Measurements from ENCODE around the gene EXOC3L2. TPM values are rescaled to one million over a fixed set of nuclear protein-coding genes. Genes with fewer than 3 reads are reported as not detected.

Gene EXOC3L2
- total RNA-seq, 1 experiment from 2014 or later = 0.61 TPM

DNA sequence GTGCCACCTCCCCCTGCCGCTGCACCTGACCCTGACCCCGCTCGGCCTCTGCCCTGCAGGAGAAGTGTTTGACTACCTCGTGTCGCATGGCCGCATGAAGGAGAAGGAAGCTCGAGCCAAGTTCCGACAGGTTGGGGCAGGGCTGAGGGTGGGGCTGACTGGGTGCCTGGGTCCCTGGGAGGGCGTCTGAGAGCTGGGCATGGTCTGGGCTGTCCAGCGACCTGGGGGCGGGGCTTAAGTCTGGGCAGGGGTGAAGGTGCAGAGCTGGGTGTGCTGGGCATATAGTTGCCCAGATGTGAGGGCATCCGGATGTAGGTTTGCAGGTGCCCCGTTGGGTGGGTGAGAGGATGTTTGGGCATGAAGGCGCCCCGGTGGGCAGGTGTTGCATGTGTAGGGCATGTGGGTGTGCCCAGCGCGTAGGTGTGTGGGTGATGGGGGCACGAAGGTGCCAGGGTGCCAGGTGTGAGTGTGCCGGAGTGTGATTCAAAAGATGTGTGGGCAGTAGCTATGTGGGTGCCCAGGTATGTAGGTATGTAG, 19.6 kb upstream of the EXOC3L2 start:
- WGBS (ENCODE audit: extremely low coverage, insufficient read length, low lambda C conversion rate) = no CpG with 5 or more reads among the region's 19 CpGs
- H3K9me3 Mint-ChIP-seq = no peaks in the 10 kb centered on the region
- Histone ChIP-seq H4K5ac (ENCODE audit: insufficient read length, low read depth, low read length) (no peak overlapping the region), H3K79me1 (ENCODE audit: insufficient read depth, low read depth, low read length, poor library complexity, severe bottlenecking) (no peaks in the 10 kb centered on the region), H3K9me3 (ENCODE audit: control insufficient read depth, low read depth, low read length) (no peaks in the 10 kb centered on the region), H3T11ph (ENCODE audit: low read length) (no peak overlapping the region), H2BK20ac (ENCODE audit: low read depth, low read length, poor library complexity, severe bottlenecking) (no peak overlapping the region), H4K8ac (replicated peaks; ENCODE audit: insufficient read length, low read depth, low read length) (no peak overlapping the region), H3K9ac (ENCODE audit: extremely low read depth, insufficient read length, low read length) (no peak overlapping the region), H4K91ac (ENCODE audit: insufficient read length, low read depth, low read length) (no peak overlapping the region), H3K4me2 (ENCODE audit: insufficient read depth, insufficient read length, low read length) (no peak overlapping the region), H3K23me2 (ENCODE audit: insufficient read length, low read depth, low read length, poor library complexity, severe bottlenecking) (no peaks in the 10 kb centered on the region), H2BK5ac (ENCODE audit: insufficient read length, low read length) (no peak overlapping the region), H2AFZ (ENCODE audit: low read length) (no peak overlapping the region), H3K79me2 (ENCODE audit: insufficient read depth, low read length) (no peaks in the 10 kb centered on the region), H2BK15ac (ENCODE audit: low read depth, low read length) (no peak overlapping the region), H3K27me3 (ENCODE audit: insufficient read depth, low read length) (no peaks in the 10 kb centered on the region), H3K4ac (ENCODE audit: low read depth, low read length) (no peak overlapping the region), H4K20me1 (ENCODE audit: control insufficient read depth, insufficient read depth, insufficient read length) (peaks cover 8% of the 10 kb centered on the region), H3K4me1 (ENCODE audit: insufficient read depth, low read length) (no peaks in the 10 kb centered on the region), H2AK5ac (ENCODE audit: insufficient read length, low read length) (no peak overlapping the region), H3K56ac (ENCODE audit: insufficient read length, low read depth, low read length) (no peak overlapping the region), H2BK120ac (ENCODE audit: low read depth, low read length, poor library complexity, severe bottlenecking) (no peak overlapping the region), H2BK12ac (ENCODE audit: insufficient read length, low read depth, low read length) (no peak overlapping the region), H3K23ac (ENCODE audit: insufficient read length, low read depth, low read length) (no peak overlapping the region), H3K18ac (ENCODE audit: insufficient read length, low read depth, low read length) (no peak overlapping the region), H3K14ac (ENCODE audit: insufficient read depth, low read length) (no peak overlapping the region), H3K27ac (ENCODE audit: insufficient read length, low read depth, low read length) (no peak overlapping the region)
- H3K27ac Mint-ChIP-seq = peak overlapping the region in 1 of 3 experiments; percentile 68; a peak in 2 of 7 replicates
- peaks cover 1% of the 10 kb centered on the region for H3K27me3 Mint-ChIP-seq (ENCODE audit: low read depth)
- no peak for DNase-seq
- H3K4me1 Mint-ChIP-seq = no peaks in the 10 kb centered on the region
- peaks cover 0 to 27% (median 13%) of the 10 kb centered on the region in 3 experiments; a peak in 5 of 7 replicates for H3K36me3 Mint-ChIP-seq (ENCODE audit: insufficient read depth in 1 of 3, low read depth in 3 of 3)
- TF ChIP-seq, protein P1, sequence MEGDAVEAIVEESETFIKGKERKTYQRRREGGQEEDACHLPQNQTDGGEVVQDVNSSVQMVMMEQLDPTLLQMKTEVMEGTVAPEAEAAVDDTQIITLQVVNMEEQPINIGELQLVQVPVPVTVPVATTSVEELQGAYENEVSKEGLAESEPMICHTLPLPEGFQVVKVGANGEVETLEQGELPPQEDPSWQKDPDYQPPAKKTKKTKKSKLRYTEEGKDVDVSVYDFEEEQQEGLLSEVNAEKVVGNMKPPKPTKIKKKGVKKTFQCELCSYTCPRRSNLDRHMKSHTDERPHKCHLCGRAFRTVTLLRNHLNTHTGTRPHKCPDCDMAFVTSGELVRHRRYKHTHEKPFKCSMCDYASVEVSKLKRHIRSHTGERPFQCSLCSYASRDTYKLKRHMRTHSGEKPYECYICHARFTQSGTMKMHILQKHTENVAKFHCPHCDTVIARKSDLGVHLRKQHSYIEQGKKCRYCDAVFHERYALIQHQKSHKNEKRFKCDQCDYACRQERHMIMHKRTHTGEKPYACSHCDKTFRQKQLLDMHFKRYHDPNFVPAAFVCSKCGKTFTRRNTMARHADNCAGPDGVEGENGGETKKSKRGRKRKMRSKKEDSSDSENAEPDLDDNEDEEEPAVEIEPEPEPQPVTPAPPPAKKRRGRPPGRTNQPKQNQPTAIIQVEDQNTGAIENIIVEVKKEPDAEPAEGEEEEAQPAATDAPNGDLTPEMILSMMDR (conservative IDR thresholded peaks at IDR 0.05) = no peak
- no peak overlapping the region for H3K4me3 Mint-ChIP-seq

Measured in H9 (cell line).